H1 (cell line): Measurements from ENCODE around the gene MB. TPM values are rescaled to one million over a fixed set of nuclear protein-coding genes. Genes with fewer than 3 reads are reported as not detected.

Experiments
- CTCF ChIA-PET: fragments of 300-600 bp; sonication (Branson Sonifier 250); formaldehyde crosslinking; loops from one replicate; lab custom pipeline; 2021; ENCODE audit not compliant: partially characterized antibody; lab: Charles Lee
- POLR2A ChIA-PET: fragments of 300-600 bp; sonication (Branson Sonifier 250); formaldehyde crosslinking; loops from one replicate; lab custom pipeline; 2021; ENCODE audit warnings: inconsistent platforms; ENCODE audit not compliant: partially characterized antibody; lab: Charles Lee
- DNase-seq, 2 experiments: peaks; one replicate each; pipeline versions ENCODE4 v3.0.0 to v3.0.0-alpha.2; 2010 to 2022; ENCODE audit warnings: low spot score in 2 of 2, low read depth in 1 of 2, mixed read lengths in 1 of 2
- FAIRE-seq: peaks from 2 replicates; lab custom pipeline; 2011; peaks lifted over from hg19 to GRCh38; lab: Jason Lieb, UNC
- H2AFZ ChIP-seq: 2 replicates; pipeline ENCODE4 v1.8.1; 2012; ENCODE audit warnings: low read length, inconsistent platforms
- H2AK5ac ChIP-seq: 2 replicates; pipeline ENCODE4 v1.6.1; 2013; ENCODE audit warnings: low read depth, low read length
- H2BK120ac ChIP-seq: replicated peaks from 2 replicates; pipeline ENCODE3; 2013; ENCODE audit warnings: low read depth, low read length, inconsistent platforms
- H2BK12ac ChIP-seq: 2 replicates; pipeline ENCODE4 v1.6.1; 2013; ENCODE audit warnings: low read depth, low read length
- H2BK15ac ChIP-seq: 2 replicates; pipeline ENCODE4 v1.6.1; 2013; ENCODE audit warnings: low read length
- H2BK20ac ChIP-seq: 2 replicates; pipeline ENCODE4 v1.6.1; 2013; ENCODE audit warnings: low read length
- H2BK5ac ChIP-seq: 2 replicates; pipeline ENCODE4 v1.6.1; 2013; ENCODE audit warnings: low read depth, low read length
- H3K14ac ChIP-seq: 2 replicates; pipeline ENCODE4 v1.6.1; 2013; ENCODE audit warnings: inconsistent platforms; ENCODE audit not compliant: insufficient read length
- H3K18ac ChIP-seq: 2 replicates; pipeline ENCODE4 v1.6.1; 2013; ENCODE audit warnings: low read length; ENCODE audit errors: extremely low read depth
- H3K23ac ChIP-seq: 2 replicates; pipeline ENCODE4 v1.6.1; 2013; ENCODE audit warnings: inconsistent platforms; ENCODE audit not compliant: insufficient read length
- H3K23me2 ChIP-seq: 2 replicates; pipeline ENCODE4 v1.6.1; 2013; ENCODE audit warnings: low read depth, low read length
- H3K27ac ChIP-seq: 2 replicates; pipeline ENCODE4 v1.6.1; 2011; ENCODE audit warnings: low read depth, low read length, inconsistent platforms
- H3K27me3 ChIP-seq, 4 experiments: replicated peaks in 1 of 4; 1 replicate in 1 of 4; 2 replicates in 3 of 4; pipeline versions ENCODE4 v1.6.1 to v1.8.1; 2011 to 2013; ENCODE audit warnings: low read length in 3 of 4, mild to moderate bottlenecking in 3 of 4, inconsistent platforms in 2 of 4, mixed read lengths in 2 of 4, moderate library complexity in 1 of 4; ENCODE audit not compliant: control insufficient read depth in 3 of 4, insufficient read depth in 3 of 4; ENCODE audit errors: extremely low read depth in 1 of 4
- H3K36me3 ChIP-seq, 4 experiments: 2 replicates each; pipeline versions ENCODE4 v1.6.1 to v1.8.1; 2011 to 2013; ENCODE audit warnings: mild to moderate bottlenecking in 4 of 4, low read length in 3 of 4, moderate library complexity in 2 of 4, control low read depth in 1 of 4, inconsistent platforms in 1 of 4; ENCODE audit not compliant: insufficient read depth in 4 of 4, control insufficient read depth in 2 of 4
- H3K4ac ChIP-seq: replicated peaks from 2 replicates; pipeline ENCODE3; 2013; ENCODE audit warnings: low read length, low read depth, mixed read lengths, inconsistent platforms; ENCODE audit not compliant: insufficient read length
- H3K4me1 ChIP-seq, 4 experiments: replicated peaks in 1 of 4; 1 replicate in 1 of 4; 2 replicates in 3 of 4; pipeline versions ENCODE4 v1.6.1 to v1.8.1; 2011 to 2013; ENCODE audit warnings: low read length in 3 of 4, inconsistent platforms in 2 of 4, mixed read lengths in 1 of 4; ENCODE audit not compliant: insufficient read depth in 4 of 4, control insufficient read depth in 3 of 4
- H3K4me2 ChIP-seq, 2 experiments: 2 replicates each; pipeline versions ENCODE4 v1.6.1 to v1.8.1; 2011 to 2013; ENCODE audit warnings: low read depth in 2 of 2, low read length in 2 of 2, control low read depth in 1 of 2, inconsistent platforms in 1 of 2, mild to moderate bottlenecking in 1 of 2; ENCODE audit not compliant: insufficient read depth in 1 of 2
- H3K4me3 ChIP-seq, 4 experiments: fragments of 200-600, 300-600 bp in 1 of 4; sonication (generic), shearing (Covaris generic), sonication (Bioruptor Twin) in 1 of 4; 2 replicates each; pipeline versions ENCODE4 v1.5.1 to v1.8.1; 2011 to 2016; ENCODE audit warnings: low read length in 4 of 4, low read depth in 3 of 4, control low read depth in 2 of 4, inconsistent platforms in 2 of 4, mild to moderate bottlenecking in 2 of 4, mixed read lengths in 1 of 4, moderate library complexity in 1 of 4; ENCODE audit not compliant: insufficient read depth in 2 of 4; ENCODE audit errors: extremely low read depth in 1 of 4
- H3K56ac ChIP-seq: replicated peaks from 2 replicates; pipeline ENCODE3; 2013; ENCODE audit warnings: low read depth, mild to moderate bottlenecking, mixed read lengths, low read length, inconsistent platforms; ENCODE audit not compliant: insufficient read length
- H3K79me1 ChIP-seq: 2 replicates; pipeline ENCODE4 v1.6.1; 2013; ENCODE audit warnings: low read depth, low read length, control low read depth
- H3K79me2 ChIP-seq, 2 experiments: 2 replicates each; pipeline versions ENCODE4 v1.6.1 to v1.8.1; 2012 to 2013; ENCODE audit warnings: low read length in 2 of 2, mild to moderate bottlenecking in 2 of 2, inconsistent platforms in 1 of 2; ENCODE audit not compliant: insufficient read depth in 2 of 2, control insufficient read depth in 1 of 2
- H3K9ac ChIP-seq, 4 experiments: replicated peaks in 1 of 4; 1 replicate in 1 of 4; 2 replicates in 3 of 4; pipeline versions ENCODE4 v1.6.1 to v1.8.1; 2011 to 2013; ENCODE audit warnings: low read depth in 3 of 4, low read length in 3 of 4, control low read depth in 2 of 4, mild to moderate bottlenecking in 2 of 4, moderate library complexity in 2 of 4, inconsistent platforms in 1 of 4; ENCODE audit errors: extremely low read depth in 1 of 4
- H3K9me3 ChIP-seq, 2 experiments: 2 replicates each; pipeline versions ENCODE4 v1.6.1 to v1.8.1; 2012 to 2013; ENCODE audit warnings: mild to moderate bottlenecking in 2 of 2, moderate library complexity in 2 of 2, control low read depth in 1 of 2, inconsistent platforms in 1 of 2, low read depth in 1 of 2, low read length in 1 of 2, mixed read lengths in 1 of 2; ENCODE audit not compliant: insufficient read depth in 2 of 2
- H4K20me1 ChIP-seq, 2 experiments: replicated peaks in 1 of 2; 2 replicates each; pipeline versions ENCODE3 to v1.8.1; 2011 to 2013; ENCODE audit warnings: inconsistent platforms in 2 of 2, low read length in 2 of 2, mild to moderate bottlenecking in 1 of 2; ENCODE audit not compliant: insufficient read depth in 2 of 2, control insufficient read depth in 1 of 2
- H4K5ac ChIP-seq: 2 replicates; pipeline ENCODE4 v1.6.1; 2013; ENCODE audit warnings: low read length, low read depth, mixed read lengths, inconsistent platforms; ENCODE audit not compliant: insufficient read length
- H4K8ac ChIP-seq: 2 replicates; pipeline ENCODE4 v1.8.0; 2013; ENCODE audit warnings: mild to moderate bottlenecking, moderate library complexity, low read length, inconsistent platforms; ENCODE audit not compliant: insufficient read depth; ENCODE audit errors: extremely low read depth
- H4K91ac ChIP-seq: replicated peaks from 2 replicates; pipeline ENCODE3; 2013; ENCODE audit warnings: low read length, mixed read lengths, inconsistent platforms; ENCODE audit not compliant: insufficient read length
- BACH1 ChIP-seq: IDR thresholded peaks from 2 replicates; pipeline ENCODE4 v1.6.1; 2012; ENCODE audit warnings: low read length, improper control_type of control experiment
- BCL11A ChIP-seq, 2 experiments: IDR thresholded peaks; one replicate each; pipeline ENCODE4 v1.6.1; 2011; ENCODE audit warnings: low read depth in 2 of 2, low read length in 2 of 2, mild to moderate bottlenecking in 2 of 2
- BRCA1 ChIP-seq: IDR thresholded peaks from 2 replicates; pipeline ENCODE4 v1.6.1; 2012; ENCODE audit warnings: low read depth, low read length, improper control_type of control experiment
- CEBPB ChIP-seq: IDR thresholded peaks from 2 replicates; pipeline ENCODE4 v1.6.1; 2012; ENCODE audit warnings: low read depth, low read length
- CTBP2 ChIP-seq: IDR thresholded peaks from 2 replicates; pipeline ENCODE4 v1.7.0; 2011; ENCODE audit warnings: borderline replicate concordance, mild to moderate bottlenecking, moderate library complexity, mixed read lengths, low read length; ENCODE audit not compliant: insufficient read depth, insufficient read length
- FOSL1 ChIP-seq: IDR thresholded peaks from 2 replicates; pipeline ENCODE4 v1.6.1; 2011; ENCODE audit warnings: mild to moderate bottlenecking, low read depth, low read length, moderate library complexity; ENCODE audit not compliant: insufficient read depth
- KDM1A ChIP-seq: fragments of 200-600, 300-600 bp; sonication (generic); IDR thresholded peaks from 2 replicates; pipeline ENCODE4 v1.7.1; 2016; ENCODE audit warnings: mild to moderate bottlenecking, low read length, borderline replicate concordance
- POU5F1 ChIP-seq: IDR thresholded peaks from 2 replicates; pipeline ENCODE4 v1.6.1; 2011; ENCODE audit warnings: low read depth, mild to moderate bottlenecking, low read length, moderate library complexity
- SP4 ChIP-seq: IDR thresholded peaks from 2 replicates; pipeline ENCODE4 v1.6.1; 2012; ENCODE audit warnings: low read length, inconsistent platforms
- TAF7 ChIP-seq: optimal IDR thresholded peaks from 2 replicates; pipeline ENCODE3; 2011; ENCODE audit warnings: low read depth, mild to moderate bottlenecking, inconsistent platforms, low read length, moderate library complexity, borderline replicate concordance
- TEAD4 ChIP-seq: IDR thresholded peaks from 2 replicates; pipeline ENCODE4 v1.6.1; 2012; ENCODE audit warnings: low read depth, low read length, inconsistent platforms, mixed read lengths
- WGBS, 2 experiments: shearing (Covaris generic) in 1 of 2; methylation state at CpG; one replicate each; pipeline versions ENCODE4 v1.1.6 to v1.1.7; 2013 to 2015; ENCODE audit warnings: low lambda C conversion rate in 2 of 2, mixed read lengths in 2 of 2, inconsistent platforms in 1 of 2, low coverage in 1 of 2, missing lambda C conversion rate in 1 of 2; ENCODE audit not compliant: insufficient replicate concordance in 2 of 2, insufficient coverage in 1 of 2, insufficient read length in 1 of 2; ENCODE audit errors: extremely low coverage in 1 of 2, missing lambda C conversion rate in 1 of 2; 5-methylcytosine and 5-hydroxymethylcytosine counted together
- polyA plus RNA-seq, 7 experiments: library from polyadenylated mRNA; depleted of rRNA in 3 of 7; stranded (reverse) in 5 of 7; unstranded in 2 of 7; fragments of >200 nt in 5 of 7; fragments of 200-250 nt in 2 of 7; gene quantifications; 1 replicate in 5 of 7; 2 replicates in 1 of 7; 4 replicates in 1 of 7; pipeline versions ENCODE4 v1.2.1 to v1.2.3, GENCODE V29; 2011 to 2013; ENCODE audit warnings: missing spikeins in 2 of 7, mixed read lengths in 2 of 7
- total RNA-seq: library from RNA; stranded (reverse); fragmentation: NEBNext Ultra II Directional; extraction: Animal tissue kit (Norgen Biotek cat#: 25700); gene quantifications from 2 replicates; pipeline ENCODE4 v1.2.1, GENCODE V29; 2021

The MB gene
- total and polyA plus RNA-seq, 2 of the 8 experiments (the other 6 are each of a cell fraction or from before 2014, with no cell fraction given): 1.5 TPM; not detected in 1

DNA sequence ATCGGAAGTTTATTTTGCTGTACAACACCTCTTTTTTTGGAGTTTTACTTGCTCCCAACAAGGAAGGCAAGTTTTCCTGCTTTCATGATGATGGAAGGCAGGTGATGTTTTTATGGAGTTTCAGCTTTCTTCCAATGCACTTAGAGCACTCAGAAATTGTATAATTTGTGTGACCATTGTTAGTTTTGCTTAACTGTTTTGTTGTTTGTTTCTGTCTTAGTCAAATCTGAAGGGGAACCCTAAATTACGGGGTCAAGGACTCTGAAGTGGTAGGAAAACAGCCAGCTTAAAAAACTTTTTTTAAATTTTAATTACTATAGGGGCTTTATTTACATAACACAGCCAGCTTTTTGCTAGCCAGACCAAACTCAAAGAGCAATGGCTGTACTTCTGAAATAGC lies 45.8 kb upstream of the MB start:
- 56% methylated on average over 2 of the region's 2 CpGs; no CpG with 5 or more reads in 1 of the 2 experiments for WGBS, 2 experiments

More for the DNA sequence above, 45.8 kb upstream of the MB start:
- Histone ChIP-seq H2BK15ac (no peak overlapping the region), H3K4ac (no peak overlapping the region), H3K18ac (no peak overlapping the region), H2BK5ac (no peak overlapping the region), H3K4me3 (peak overlapping the region in 1 of 4 experiments; percentile 26; a peak in 1 of 8 replicates), H3K4me2 (peak overlapping the region; percentile 13 to 17; a peak in 2 of 4 replicates), H3K79me1 (no peaks in the 10 kb centered on the region), H4K8ac (no peak overlapping the region), H2AK5ac (no peak overlapping the region), H3K27me3 (no peaks in the 10 kb centered on the region), H4K5ac (peak overlapping the region; percentile 67), H3K9me3 (peaks cover 29% of the 10 kb centered on the region in 2 experiments), H3K23me2 (no peaks in the 10 kb centered on the region), H4K91ac (no peak overlapping the region), H2AFZ (no peak overlapping the region), H3K36me3 (peaks cover 0 to 11% (median 1%) of the 10 kb centered on the region in 4 experiments; a peak in 2 of 8 replicates), H4K20me1 (no peaks in the 10 kb centered on the region), H3K56ac (no peak overlapping the region), H3K9ac (no peak overlapping the region), H2BK12ac (no peak overlapping the region), H3K14ac (no peak overlapping the region), H3K79me2 (no peaks in the 10 kb centered on the region), H3K23ac (no peak overlapping the region), H3K4me1 (peaks cover 0 to 10% (median 4%) of the 10 kb centered on the region in 4 experiments; a peak in 2 of 7 replicates), H3K27ac (no peak overlapping the region), H2BK20ac (no peak overlapping the region), H2BK120ac (no peak overlapping the region)
- FAIRE-seq (no peak), DNase-seq (no peak)
- ChIA-PET POLR2A (interaction anchor here (0.6 to 1.0 kb wide), 3 partner anchors 27 to 549 kb away, joined by 3 read pairs; no protein-coding TSS in a partner anchor), CTCF (interaction anchor here (0.5 to 2.5 kb wide), 7 partner anchors 14 to 518 kb away, joined by 3 to 12 read pairs (median 3); no protein-coding TSS in a partner anchor)
- TF ChIP-seq BACH1 (no peak), POU5F1 (no peak), FOSL1 (no peak), BRCA1 (no peak), TEAD4 (no peak), BCL11A (IDR thresholded peaks at IDR 0.05; ENCODE audit: low read depth in 2 of 2, low read length in 2 of 2) (no peak), TAF7 (no peak), CEBPB (no peak), CTBP2 (no peak), SP4 (no peak), KDM1A (no peak)
